ENCODE measurements around the gene HOGA1.

DNA sequence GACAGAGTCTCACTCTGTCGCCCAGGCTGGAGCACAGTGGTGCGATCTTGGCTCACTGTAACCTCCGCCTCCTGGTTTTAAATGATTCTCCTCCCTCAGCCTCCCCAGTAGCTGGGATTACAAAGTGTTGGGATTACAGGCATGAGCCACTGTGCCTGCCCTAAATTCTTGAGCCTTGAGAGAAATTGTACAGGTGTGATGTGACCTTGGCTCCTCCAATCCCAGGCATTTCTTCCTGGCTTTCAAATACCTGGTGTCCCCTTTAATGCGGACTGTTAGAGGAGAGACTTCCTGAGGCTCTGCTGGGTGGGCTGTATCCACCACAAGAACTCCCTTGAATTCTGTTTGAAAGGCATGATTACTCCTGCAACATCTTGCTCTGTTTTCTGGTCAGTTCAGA is 34.1 kb downstream of the HOGA1 start:
- TF ChIP-seq, protein P1, sequence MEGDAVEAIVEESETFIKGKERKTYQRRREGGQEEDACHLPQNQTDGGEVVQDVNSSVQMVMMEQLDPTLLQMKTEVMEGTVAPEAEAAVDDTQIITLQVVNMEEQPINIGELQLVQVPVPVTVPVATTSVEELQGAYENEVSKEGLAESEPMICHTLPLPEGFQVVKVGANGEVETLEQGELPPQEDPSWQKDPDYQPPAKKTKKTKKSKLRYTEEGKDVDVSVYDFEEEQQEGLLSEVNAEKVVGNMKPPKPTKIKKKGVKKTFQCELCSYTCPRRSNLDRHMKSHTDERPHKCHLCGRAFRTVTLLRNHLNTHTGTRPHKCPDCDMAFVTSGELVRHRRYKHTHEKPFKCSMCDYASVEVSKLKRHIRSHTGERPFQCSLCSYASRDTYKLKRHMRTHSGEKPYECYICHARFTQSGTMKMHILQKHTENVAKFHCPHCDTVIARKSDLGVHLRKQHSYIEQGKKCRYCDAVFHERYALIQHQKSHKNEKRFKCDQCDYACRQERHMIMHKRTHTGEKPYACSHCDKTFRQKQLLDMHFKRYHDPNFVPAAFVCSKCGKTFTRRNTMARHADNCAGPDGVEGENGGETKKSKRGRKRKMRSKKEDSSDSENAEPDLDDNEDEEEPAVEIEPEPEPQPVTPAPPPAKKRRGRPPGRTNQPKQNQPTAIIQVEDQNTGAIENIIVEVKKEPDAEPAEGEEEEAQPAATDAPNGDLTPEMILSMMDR (IDR thresholded peaks at IDR 0.05): no peak
- TF ChIP-seq POLR2A (IDR thresholded peaks at IDR 0.05) (no peak), POLR2AphosphoS5 (IDR thresholded peaks at IDR 0.05; ENCODE audit: insufficient read depth in 1 of 2, low read depth in 1 of 2) (no peak)
